AG10803 (cell line): ENCODE measurements around the gene CD6.

Source experiments
- DNase-seq: peaks from one replicate; pipeline ENCODE4 v3.0.0; 2010; ENCODE audit warnings: low read depth
- H3K4me3 ChIP-seq: 2 replicates; pipeline ENCODE4 v1.5.1; 2011; ENCODE audit warnings: mild to moderate bottlenecking, low read length, control low read depth
- CTCF ChIP-seq: conservative IDR thresholded peaks from 2 replicates; pipeline ENCODE4 v1.5.1; 2011; ENCODE audit warnings: mild to moderate bottlenecking, low read length, control low read depth, inconsistent platforms

The CD6 gene

GRCh38 chr11:61001931-61002330, 30.5 kb downstream of the CD6 start:
- H3K4me3 ChIP-seq = no peak overlapping the region
- no peak for DNase-seq
- TF ChIP-seq CTCF = no peak

GRCh38 chr11:61002598-61002997, 31.1 kb downstream of the CD6 start:
- H3K4me3 ChIP-seq = no peak overlapping the region
- no peak for TF ChIP-seq CTCF
- no peak for DNase-seq

GRCh38 chr11:61004180-61004611, 32.7 kb downstream of the CD6 start:
- no peak for TF ChIP-seq CTCF
- no peak for DNase-seq
- no peak overlapping the region for H3K4me3 ChIP-seq

GRCh38 chr11:61004761-61005181, 33.3 kb downstream of the CD6 start:
- no peak for TF ChIP-seq CTCF
- H3K4me3 ChIP-seq = no peak overlapping the region
- no peak for DNase-seq

- no peak for TF ChIP-seq CTCF
- DNase-seq = no peak
Observed at GRCh38 chr11:61007383-61007955, 36.0 kb downstream of the CD6 start.

GRCh38 chr11:61007956-61008896, 36.7 kb downstream of the CD6 start:
- no peak for DNase-seq
- H3K4me3 ChIP-seq = no peak overlapping the region
- TF ChIP-seq CTCF = no peak

More at GRCh38 chr11:61007383-61007955, 36.0 kb downstream of the CD6 start:
- no peak overlapping the region for H3K4me3 ChIP-seq

- H3K4me3 ChIP-seq = no peak overlapping the region
- TF ChIP-seq CTCF = no peak
- DNase-seq = no peak
Observed at GRCh38 chr11:61008971-61009370, 37.5 kb downstream of the CD6 start.
